Fibroblast of lung (primary cell): ENCODE data around the gene STXBP5. TPM values are rescaled to one million over a fixed set of nuclear protein-coding genes. Genes with fewer than 3 reads are reported as not detected.

Experiments used
- DNase-seq, 2 donors: peaks; one replicate each; pipeline versions ENCODE4 v3.0.0 to v3.0.0-alpha.2; 2010; ENCODE audit warnings: low read depth in 2 of 2
- H2AFZ ChIP-seq: 2 replicates; pipeline ENCODE4 v1.5.1; 2012; ENCODE audit warnings: low read length, control low read depth, inconsistent platforms
- H3K27ac ChIP-seq: 2 replicates; pipeline ENCODE4 v1.5.1; 2011; ENCODE audit warnings: low read length, control low read depth; ENCODE audit not compliant: insufficient read depth
- H3K27me3 ChIP-seq: 2 replicates; pipeline ENCODE4 v1.5.1; 2011; ENCODE audit warnings: mild to moderate bottlenecking, low read length; ENCODE audit not compliant: control insufficient read depth, insufficient read depth
- H3K36me3 ChIP-seq: 2 replicates; pipeline ENCODE4 v1.5.1; 2011; ENCODE audit warnings: low read length; ENCODE audit not compliant: control insufficient read depth, insufficient read depth
- H3K4me1 ChIP-seq: 2 replicates; pipeline ENCODE4 v1.5.1; 2011; ENCODE audit warnings: low read length; ENCODE audit not compliant: control insufficient read depth, insufficient read depth; ENCODE audit errors: extremely low read depth
- H3K4me2 ChIP-seq: 2 replicates; pipeline ENCODE4 v1.5.1; 2011; ENCODE audit warnings: low read length, control low read depth; ENCODE audit not compliant: insufficient read depth; ENCODE audit errors: extremely low read depth
- H3K4me3 ChIP-seq, 4 experiments: fragments of 200-600 bp in 1 of 4; sonication (generic) in 1 of 4; replicated peaks in 1 of 4; 2 replicates each; pipeline ENCODE4 v1.5.1; 2011 to 2016; ENCODE audit warnings: low read length in 4 of 4, low read depth in 3 of 4, mild to moderate bottlenecking in 3 of 4, control low read depth in 2 of 4, inconsistent platforms in 1 of 4, mixed read lengths in 1 of 4; ENCODE audit not compliant: insufficient read depth in 1 of 4; ENCODE audit errors: control extremely low read depth in 1 of 4
- H3K79me2 ChIP-seq: 2 replicates; pipeline ENCODE4 v1.5.1; 2012; ENCODE audit warnings: mild to moderate bottlenecking, low read length, inconsistent platforms; ENCODE audit not compliant: control insufficient read depth, insufficient read depth
- H3K9ac ChIP-seq: 2 replicates; pipeline ENCODE4 v1.5.1; 2011; ENCODE audit warnings: mild to moderate bottlenecking, low read length, control low read depth; ENCODE audit not compliant: insufficient read depth
- H3K9me3 ChIP-seq: 2 replicates; pipeline ENCODE4 v1.5.1; 2012; ENCODE audit warnings: low read depth, low read length; ENCODE audit not compliant: control insufficient read depth, insufficient read depth
- H4K20me1 ChIP-seq: 2 replicates; pipeline ENCODE4 v1.5.1; 2011; ENCODE audit warnings: low read length; ENCODE audit not compliant: control insufficient read depth, insufficient read depth; ENCODE audit errors: extremely low read depth
- EZH2 ChIP-seq: IDR thresholded peaks from 2 replicates; pipeline ENCODE4 v1.5.1; 2012; ENCODE audit warnings: low read length, control low read depth, mild to moderate bottlenecking; ENCODE audit errors: missing control alignments
- polyA plus RNA-seq, 2 donors: library from polyadenylated mRNA; depleted of rRNA in 1 of 2; stranded (reverse) in 1 of 2; unstranded in 1 of 2; fragments of >200 nt; gene quantifications; 2 replicates each; pipeline ENCODE4 v1.2.1, GENCODE V29; 2011 to 2012; ENCODE audit warnings: missing spikeins in 1 of 2
- total RNA-seq: library from RNA; depleted of rRNA; stranded (reverse); fragments of >200 nt; gene quantifications from 2 replicates; pipeline ENCODE4 v1.2.1, GENCODE V29; 2014
- TF ChIP-seq, protein P1 (sequence below), 2 donors: IDR thresholded peaks in 1 of 2; conservative IDR thresholded peaks in 1 of 2; 1 replicate in 1 of 2; 2 replicates in 1 of 2; pipeline ENCODE4 v1.5.1; 2011 to 2012; ENCODE audit warnings: low read length in 2 of 2, control low read depth in 1 of 2, inconsistent platforms in 1 of 2, low read depth in 1 of 2, mild to moderate bottlenecking in 1 of 2

The STXBP5 gene
- total and polyA plus RNA-seq, 2 donors (not counting 1 experiment from before 2014, with no cell fraction given), result 27.6 to 90.7 TPM

DNA sequence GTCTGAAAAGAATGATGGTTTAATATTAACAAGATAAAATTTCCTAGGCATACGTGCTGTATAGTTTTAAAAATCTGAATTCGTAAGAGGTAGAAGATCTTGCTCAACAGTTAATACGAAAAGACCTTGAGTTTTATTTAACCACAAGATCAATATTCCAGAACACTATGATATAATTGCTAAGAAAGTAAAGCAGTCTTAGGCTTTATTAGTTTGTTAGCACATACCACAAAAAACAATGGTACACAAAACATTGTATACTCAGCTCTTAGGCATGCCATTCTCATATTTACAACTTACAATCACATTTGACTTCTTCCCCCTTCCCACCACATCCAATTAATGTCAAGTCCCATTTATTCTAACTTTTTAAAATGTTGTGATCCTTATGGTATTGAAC lies 24.4 kb upstream of the STXBP5 start:
- H3K27me3 ChIP-seq, result no peaks in the 10 kb centered on the region
- H3K4me2 ChIP-seq, result no peak overlapping the region
- H3K27ac ChIP-seq, result no peak overlapping the region
- no peaks in the 10 kb centered on the region for H3K36me3 ChIP-seq
- no peak overlapping the region for H2AFZ ChIP-seq
- no peak overlapping the region for H3K9ac ChIP-seq
- no peaks in the 10 kb centered on the region for H3K9me3 ChIP-seq
- no peaks in the 10 kb centered on the region for H4K20me1 ChIP-seq
- TF ChIP-seq EZH2, result no peak
- TF ChIP-seq, protein P1, sequence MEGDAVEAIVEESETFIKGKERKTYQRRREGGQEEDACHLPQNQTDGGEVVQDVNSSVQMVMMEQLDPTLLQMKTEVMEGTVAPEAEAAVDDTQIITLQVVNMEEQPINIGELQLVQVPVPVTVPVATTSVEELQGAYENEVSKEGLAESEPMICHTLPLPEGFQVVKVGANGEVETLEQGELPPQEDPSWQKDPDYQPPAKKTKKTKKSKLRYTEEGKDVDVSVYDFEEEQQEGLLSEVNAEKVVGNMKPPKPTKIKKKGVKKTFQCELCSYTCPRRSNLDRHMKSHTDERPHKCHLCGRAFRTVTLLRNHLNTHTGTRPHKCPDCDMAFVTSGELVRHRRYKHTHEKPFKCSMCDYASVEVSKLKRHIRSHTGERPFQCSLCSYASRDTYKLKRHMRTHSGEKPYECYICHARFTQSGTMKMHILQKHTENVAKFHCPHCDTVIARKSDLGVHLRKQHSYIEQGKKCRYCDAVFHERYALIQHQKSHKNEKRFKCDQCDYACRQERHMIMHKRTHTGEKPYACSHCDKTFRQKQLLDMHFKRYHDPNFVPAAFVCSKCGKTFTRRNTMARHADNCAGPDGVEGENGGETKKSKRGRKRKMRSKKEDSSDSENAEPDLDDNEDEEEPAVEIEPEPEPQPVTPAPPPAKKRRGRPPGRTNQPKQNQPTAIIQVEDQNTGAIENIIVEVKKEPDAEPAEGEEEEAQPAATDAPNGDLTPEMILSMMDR (conservative IDR thresholded peaks at IDR 0.05 in 1 of 2, IDR thresholded peaks at IDR 0.05 in 1 of 2; ENCODE audit: low read depth in 1 of 2, low read length in 2 of 2), result no peak
- no peaks in the 10 kb centered on the region for H3K4me1 ChIP-seq
- H3K79me2 ChIP-seq, result no peaks in the 10 kb centered on the region
- no peak overlapping the region for H3K4me3 ChIP-seq
- DNase-seq, result no peak

DNA sequence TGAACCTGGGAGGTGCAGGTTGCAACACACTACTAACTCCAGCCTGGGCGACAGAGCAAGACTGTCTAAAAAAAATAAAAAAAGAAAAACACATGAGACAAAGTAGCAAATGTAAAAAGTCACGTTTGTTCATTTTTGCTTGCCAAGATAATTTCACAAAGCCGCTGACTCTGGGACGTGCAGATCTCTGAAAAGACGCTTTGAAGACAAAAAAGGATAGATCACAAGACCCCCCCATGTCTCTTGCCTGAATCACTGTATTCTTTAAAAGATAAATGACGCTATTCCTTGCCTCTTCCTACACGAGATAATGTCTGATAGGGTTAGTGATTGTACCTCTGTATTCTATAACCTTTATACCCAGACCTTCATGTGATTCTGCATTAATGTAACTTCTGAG lies 23.3 kb upstream of the STXBP5 start:
- H2AFZ ChIP-seq, result no peak overlapping the region
- H3K4me2 ChIP-seq, result no peak overlapping the region
- TF ChIP-seq, protein P1 (conservative IDR thresholded peaks at IDR 0.05 in 1 of 2, IDR thresholded peaks at IDR 0.05 in 1 of 2; ENCODE audit: low read depth in 1 of 2, low read length in 2 of 2), result no peak
- TF ChIP-seq EZH2, result no peak
- no peak overlapping the region for H3K9ac ChIP-seq
- no peak overlapping the region for H3K4me3 ChIP-seq
- H3K9me3 ChIP-seq, result no peaks in the 10 kb centered on the region
- H3K4me1 ChIP-seq, result no peaks in the 10 kb centered on the region
- H3K79me2 ChIP-seq, result no peaks in the 10 kb centered on the region
- no peak overlapping the region for H3K27ac ChIP-seq
- H3K27me3 ChIP-seq, result no peaks in the 10 kb centered on the region
- no peak for DNase-seq
- no peaks in the 10 kb centered on the region for H4K20me1 ChIP-seq
- no peaks in the 10 kb centered on the region for H3K36me3 ChIP-seq

DNA sequence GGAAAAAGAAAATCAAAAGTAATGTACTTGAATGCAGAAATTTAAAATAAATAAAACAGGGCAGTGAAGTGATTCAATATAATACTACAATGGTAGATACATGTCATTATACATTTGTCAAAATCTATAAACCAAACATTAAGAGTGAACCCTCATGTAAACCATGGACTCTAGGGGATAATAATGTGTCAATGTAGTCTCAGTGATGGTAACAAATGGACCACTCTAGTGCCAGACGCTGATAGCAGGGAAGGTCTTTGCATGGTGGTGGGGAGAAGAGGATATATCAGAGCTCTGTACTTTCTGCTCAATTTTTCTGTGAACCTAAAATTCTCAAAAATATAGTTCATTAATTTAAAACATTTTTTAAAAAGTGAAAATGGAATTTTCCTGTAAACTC lies 19.8 kb upstream of the STXBP5 start:
- TF ChIP-seq, protein P1 (conservative IDR thresholded peaks at IDR 0.05 in 1 of 2, IDR thresholded peaks at IDR 0.05 in 1 of 2; ENCODE audit: low read depth in 1 of 2, low read length in 2 of 2), result no peak
- TF ChIP-seq EZH2, result no peak
- Histone ChIP-seq H3K27me3 (no peaks in the 10 kb centered on the region), H3K79me2 (no peaks in the 10 kb centered on the region)

More for the DNA sequence above, 19.8 kb upstream of the STXBP5 start:
- no peaks in the 10 kb centered on the region for H3K9me3 ChIP-seq
- H3K4me1 ChIP-seq, result no peaks in the 10 kb centered on the region
- H3K4me2 ChIP-seq, result no peak overlapping the region
- H3K36me3 ChIP-seq, result no peaks in the 10 kb centered on the region
- DNase-seq, result no peak
- H3K9ac ChIP-seq, result no peak overlapping the region
- H2AFZ ChIP-seq, result no peak overlapping the region
- H4K20me1 ChIP-seq, result no peaks in the 10 kb centered on the region
- no peak overlapping the region for H3K4me3 ChIP-seq
- no peak overlapping the region for H3K27ac ChIP-seq
